ENCODE data around the gene SRRM4.

DNA sequence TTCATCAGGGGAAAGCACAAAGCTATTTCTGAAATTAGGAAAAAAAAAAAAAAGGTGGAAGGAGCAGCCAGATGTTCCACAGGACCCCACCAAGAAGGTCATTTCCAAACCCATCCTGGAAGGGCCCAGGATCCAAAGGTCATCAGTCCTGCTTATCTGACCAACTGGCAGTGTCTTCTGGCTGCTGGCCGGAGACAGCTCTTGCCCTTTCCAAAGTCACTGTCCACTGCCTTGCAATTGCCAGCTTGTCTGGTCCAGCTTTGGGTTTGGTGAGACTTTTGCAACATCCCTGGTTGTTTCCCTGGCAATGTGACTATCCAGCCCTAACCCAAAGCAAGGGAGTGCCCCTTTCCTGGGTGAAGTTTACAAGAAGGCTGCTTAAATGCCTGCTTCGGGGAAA, 178.5 kb downstream of the SRRM4 start:
- TF ChIP-seq EP300 (IDR thresholded peaks at IDR 0.05; ENCODE audit: borderline replicate concordance in 1 of 2, control insufficient read depth in 1 of 2, low read depth in 2 of 2, low read length in 2 of 2) (no peak), EZH2 (IDR thresholded peaks at IDR 0.05; ENCODE audit: borderline replicate concordance, control insufficient read depth, low read depth, low read length) (no peak), PBX3 (IDR thresholded peaks at IDR 0.05; ENCODE audit: insufficient replicate concordance, low read depth, low read length) (no peak), POLR2AphosphoS5 (IDR thresholded peaks at IDR 0.05; ENCODE audit: low read length) (no peak), ATF7 (IDR thresholded peaks at IDR 0.05; ENCODE audit: low read depth) (no peak), TBL1XR1 (IDR thresholded peaks at IDR 0.05; ENCODE audit: low read depth, low read length) (no peak), ZBTB33 (IDR thresholded peaks at IDR 0.05) (no peak), CEBPB (IDR thresholded peaks at IDR 0.05; ENCODE audit: borderline replicate concordance in 1 of 2, low read depth in 2 of 2, low read length in 2 of 2) (no peak), YY1 (IDR thresholded peaks at IDR 0.05; ENCODE audit: low read depth, low read length) (no peak), MXI1 (IDR thresholded peaks at IDR 0.05; ENCODE audit: low read depth, low read length) (no peak), SIN3A (IDR thresholded peaks at IDR 0.05; ENCODE audit: low read depth, low read length) (no peak), FOXK2 (IDR thresholded peaks at IDR 0.05) (no peak)
- TF ChIP-seq, protein P1, sequence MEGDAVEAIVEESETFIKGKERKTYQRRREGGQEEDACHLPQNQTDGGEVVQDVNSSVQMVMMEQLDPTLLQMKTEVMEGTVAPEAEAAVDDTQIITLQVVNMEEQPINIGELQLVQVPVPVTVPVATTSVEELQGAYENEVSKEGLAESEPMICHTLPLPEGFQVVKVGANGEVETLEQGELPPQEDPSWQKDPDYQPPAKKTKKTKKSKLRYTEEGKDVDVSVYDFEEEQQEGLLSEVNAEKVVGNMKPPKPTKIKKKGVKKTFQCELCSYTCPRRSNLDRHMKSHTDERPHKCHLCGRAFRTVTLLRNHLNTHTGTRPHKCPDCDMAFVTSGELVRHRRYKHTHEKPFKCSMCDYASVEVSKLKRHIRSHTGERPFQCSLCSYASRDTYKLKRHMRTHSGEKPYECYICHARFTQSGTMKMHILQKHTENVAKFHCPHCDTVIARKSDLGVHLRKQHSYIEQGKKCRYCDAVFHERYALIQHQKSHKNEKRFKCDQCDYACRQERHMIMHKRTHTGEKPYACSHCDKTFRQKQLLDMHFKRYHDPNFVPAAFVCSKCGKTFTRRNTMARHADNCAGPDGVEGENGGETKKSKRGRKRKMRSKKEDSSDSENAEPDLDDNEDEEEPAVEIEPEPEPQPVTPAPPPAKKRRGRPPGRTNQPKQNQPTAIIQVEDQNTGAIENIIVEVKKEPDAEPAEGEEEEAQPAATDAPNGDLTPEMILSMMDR (IDR thresholded peaks at IDR 0.05 in 2 of 3, conservative IDR thresholded peaks at IDR 0.05 in 1 of 3; ENCODE audit: control insufficient read depth in 2 of 3, extremely low read depth in 1 of 3, insufficient read depth in 1 of 3, low read depth in 3 of 3, low read length in 3 of 3): no peak
- TF ChIP-seq, protein P2, sequence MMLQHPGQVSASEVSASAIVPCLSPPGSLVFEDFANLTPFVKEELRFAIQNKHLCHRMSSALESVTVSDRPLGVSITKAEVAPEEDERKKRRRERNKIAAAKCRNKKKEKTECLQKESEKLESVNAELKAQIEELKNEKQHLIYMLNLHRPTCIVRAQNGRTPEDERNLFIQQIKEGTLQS (IDR thresholded peaks at IDR 0.05; ENCODE audit: borderline replicate concordance, extremely low read depth, low read depth, low read length): no peak
